Neural crest cell (in vitro differentiated cells): ENCODE results near the gene HAUS7. TPM values are rescaled to one million over a fixed set of nuclear protein-coding genes. Genes with fewer than 3 reads are reported as not detected.

Experiments used
- DNase-seq: peaks from one replicate; pipeline ENCODE4 v3.0.0; 2021; ENCODE audit warnings: low read depth, mixed read lengths, low spot score
- H3K27ac Mint-ChIP-seq: one replicate; pipeline ENCODE4 v1.8.0; 2021; ENCODE audit warnings: mild to moderate bottlenecking, mixed read lengths; ENCODE audit not compliant: unreplicated experiment
- H3K27me3 Mint-ChIP-seq: 2 replicates; pipeline ENCODE4 v1.8.0; 2021; ENCODE audit warnings: low read depth, mild to moderate bottlenecking, mixed read lengths
- H3K36me3 Mint-ChIP-seq: 2 replicates; pipeline ENCODE4 v1.8.0; 2021; ENCODE audit warnings: low read depth, mild to moderate bottlenecking, mixed read lengths
- H3K4me1 Mint-ChIP-seq: 2 replicates; pipeline ENCODE4 v1.8.0; 2021; ENCODE audit warnings: mixed read lengths
- H3K4me3 Mint-ChIP-seq: one replicate; pipeline ENCODE4 v1.8.0; 2021; ENCODE audit warnings: mild to moderate bottlenecking, mixed read lengths
- H3K9me3 Mint-ChIP-seq: 2 replicates; pipeline ENCODE4 v1.8.0; 2021; ENCODE audit warnings: mixed read lengths
- CTCF ChIP-seq: fragments of 200-600 bp; sonication (generic); conservative IDR thresholded peaks from 2 replicates; pipeline ENCODE4 v1.5.0; 2021; ENCODE audit warnings: antibody characterized with exemption, mild to moderate bottlenecking
- total RNA-seq: library from RNA; stranded (reverse); gene quantifications from 2 replicates; pipeline ENCODE4 v1.2.1, GENCODE V29; 2021

The HAUS7 gene
- total RNA-seq, 1 donor from 2014 or later: 58.8 TPM

DNA sequence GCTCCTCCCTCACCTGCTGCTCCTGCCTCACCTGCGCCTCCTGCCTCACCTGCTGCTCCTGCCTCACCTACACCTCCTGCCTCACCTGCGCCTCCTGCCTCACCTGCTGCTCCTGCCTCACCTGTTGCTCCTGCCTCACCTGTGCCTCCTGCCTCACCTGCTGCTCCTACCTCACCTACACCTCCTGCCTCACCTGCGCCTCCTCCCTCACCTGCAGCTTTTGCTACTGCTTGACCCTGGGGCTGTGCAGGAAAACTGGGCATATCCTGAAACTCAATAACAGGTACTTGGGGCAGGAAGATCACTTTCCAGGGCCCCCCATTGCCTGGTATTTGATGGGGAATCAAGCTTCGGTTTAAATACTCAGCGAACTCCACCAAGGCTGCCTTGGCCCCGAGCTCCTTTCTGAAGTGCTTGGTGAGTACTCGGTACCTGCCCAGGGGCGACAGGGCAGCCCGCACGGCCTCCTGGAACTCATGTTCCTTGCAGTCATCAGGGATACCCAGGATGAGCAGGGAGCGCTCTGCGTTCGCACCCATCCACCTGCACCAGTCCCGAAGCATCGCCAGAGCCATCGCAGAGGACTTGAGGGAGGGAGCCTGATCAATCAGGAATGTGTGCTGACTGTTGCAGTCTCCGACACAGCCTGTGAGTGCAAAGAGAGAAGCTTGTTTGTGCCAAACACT, 72.0 kb downstream of the HAUS7 start:
- Mint-ChIP-seq H3K27me3 (peaks cover 13% of the 10 kb centered on the region), H3K27ac (no peak overlapping the region), H3K36me3 (peaks cover 3% of the 10 kb centered on the region), H3K4me1 (no peaks in the 10 kb centered on the region), H3K9me3 (peaks cover 14% of the 10 kb centered on the region), H3K4me3 (no peak overlapping the region)
- no peak for DNase-seq
- no peak for TF ChIP-seq CTCF

Other genes starting within 250 kb of the HAUS7 start
- gene PNMA6F, start 148.8 kb downstream of the HAUS7 start, total RNA-seq: not detected in 2 replicates
- 13.9 and 14.8 TPM in 2 replicates for gene ZNF275, start 136.4 kb downstream of the HAUS7 start, total RNA-seq
- gene PNMA6E, start 69.2 kb downstream of the HAUS7 start, total RNA-seq: not detected in 2 replicates
- gene ZFP92, start 59.1 kb downstream of the HAUS7 start, total RNA-seq: 0.23 and 0.39 TPM in 2 replicates
- 0.77 and 1.6 TPM in 2 replicates for gene TREX2, start 24.5 kb downstream of the HAUS7 start, total RNA-seq
- gene BGN, start 24.4 kb upstream of the HAUS7 start, total RNA-seq: 80.6 and 85.2 TPM in 2 replicates
- gene ATP2B3, start 47.1 kb upstream of the HAUS7 start, total RNA-seq: 0.05 and 0.11 TPM in 2 replicates
- 24.4 and 25.3 TPM in 2 replicates for gene CCNQ, start 128.6 kb upstream of the HAUS7 start, total RNA-seq
- 1.7 TPM in 2 replicates for gene DUSP9, start 176.6 kb upstream of the HAUS7 start, total RNA-seq
- 9.4 and 10.2 TPM in 2 replicates for gene PNCK, start 203.2 kb upstream of the HAUS7 start, total RNA-seq
- gene SLC6A8, start 217.3 kb upstream of the HAUS7 start, total RNA-seq: 123 and 125 TPM in 2 replicates